CD4-positive, alpha-beta T cell (primary cell): ENCODE measurements around the gene NUDT16L1. TPM values are rescaled to one million over a fixed set of nuclear protein-coding genes. Genes with fewer than 3 reads are reported as not detected.

Experiments used
- ATAC-seq: fragments of 200-7000 bp; cut with Tn5 transposase; one replicate; pipeline ENCODE4 v1.10.0; 2022; ENCODE audit warnings: mild to moderate bottlenecking; ENCODE audit not compliant: poor library complexity
- CTCF ChIA-PET: fragments of 350-600 bp; sonication (Branson Sonifier 250); formaldehyde crosslinking; loops from one replicate; lab custom pipeline; 2021; ENCODE audit warnings: antibody characterized with exemption, inconsistent platforms; lab: Charles Lee
- POLR2A ChIA-PET: fragments of 350-600 bp; sonication (Branson Sonifier 250); formaldehyde crosslinking; loops from one replicate; lab custom pipeline; 2021; ENCODE audit warnings: antibody characterized with exemption, inconsistent platforms; lab: Charles Lee
- DNase-seq, 14 experiments: peaks; one replicate each; pipeline ENCODE4 v3.0.0-alpha.2; 2013 to 2020; ENCODE audit warnings: mixed read lengths in 2 of 14
- H3K27ac ChIP-seq, 2 donors: one replicate each; pipeline versions ENCODE4 v1.5.1 to v1.7.0; 2013; ENCODE audit warnings: low read length in 2 of 2, low read depth in 1 of 2, mild to moderate bottlenecking in 1 of 2
- H3K27me3 ChIP-seq, 2 experiments: 1 replicate in 1 of 2; 2 replicates in 1 of 2; pipeline versions ENCODE4 v1.6.1 to v1.7.0; 2013; ENCODE audit warnings: low read length in 2 of 2, control low read depth in 1 of 2, mild to moderate bottlenecking in 1 of 2, moderate library complexity in 1 of 2; ENCODE audit not compliant: insufficient read depth in 2 of 2, control insufficient read depth in 1 of 2
- H3K36me3 ChIP-seq: one replicate; pipeline ENCODE4 v1.6.1; 2013; ENCODE audit warnings: low read length, control low read depth; ENCODE audit not compliant: insufficient read depth
- H3K4me1 ChIP-seq: one replicate; pipeline ENCODE4 v1.6.1; 2013; ENCODE audit warnings: low read length, control low read depth; ENCODE audit not compliant: insufficient read depth
- H3K4me3 ChIP-seq: one replicate; pipeline ENCODE4 v1.5.1; 2013; ENCODE audit warnings: mild to moderate bottlenecking, low read length, moderate library complexity
- H3K9me3 ChIP-seq, 2 experiments: 1 replicate in 1 of 2; 2 replicates in 1 of 2; pipeline versions ENCODE4 v1.6.1 to v1.7.0; 2013; ENCODE audit warnings: low read length in 2 of 2, mild to moderate bottlenecking in 2 of 2, control low read depth in 1 of 2, moderate library complexity in 1 of 2; ENCODE audit not compliant: control insufficient read depth in 1 of 2, insufficient read depth in 1 of 2
- H3K27ac Mint-ChIP-seq: one replicate; pipeline ENCODE4 v1.8.0; 2020; ENCODE audit warnings: mixed read lengths
- H3K27me3 Mint-ChIP-seq: one replicate; pipeline ENCODE4 v1.8.0; 2021; ENCODE audit warnings: mixed read lengths
- H3K36me3 Mint-ChIP-seq: one replicate; pipeline ENCODE4 v1.8.0; 2021; ENCODE audit warnings: low read depth, mixed read lengths
- H3K4me1 Mint-ChIP-seq: one replicate; pipeline ENCODE4 v1.8.0; 2021; ENCODE audit warnings: low read depth, mixed read lengths
- H3K4me3 Mint-ChIP-seq: one replicate; pipeline ENCODE4 v1.8.0; 2020; ENCODE audit warnings: mild to moderate bottlenecking, mixed read lengths
- H3K9me3 Mint-ChIP-seq: one replicate; pipeline ENCODE4 v1.8.0; 2020; ENCODE audit warnings: mixed read lengths
- intact Hi-C, 2 experiments: fragments of 100-400 bp; cut with DNase I in 1 of 2; cut with micrococcal nuclease in 1 of 2; formaldehyde crosslinking; loops; one replicate each; pipeline versions ENCODE4 v1.15.1 to v1.9.0; 2023 to 2025; cut with DNase I, micrococcal nuclease
- total RNA-seq, 174 experiments: library from RNA in 2 of 174; stranded (reverse) in 2 of 174; gene quantifications; one replicate each; pipeline ENCODE4 v1.2.3 and lab custom pipeline; 2021 to 2026
- TF ChIP-seq, protein P1 (sequence below): fragments of 200-600 bp; IDR thresholded peaks from one replicate; pipeline ENCODE4 v1.8.0; 2022; ENCODE audit warnings: antibody characterized with exemption, mild to moderate bottlenecking

The NUDT16L1 gene
- total RNA-seq, 2 experiments from 2014 or later: 75.2 to 78.9 TPM

DNA sequence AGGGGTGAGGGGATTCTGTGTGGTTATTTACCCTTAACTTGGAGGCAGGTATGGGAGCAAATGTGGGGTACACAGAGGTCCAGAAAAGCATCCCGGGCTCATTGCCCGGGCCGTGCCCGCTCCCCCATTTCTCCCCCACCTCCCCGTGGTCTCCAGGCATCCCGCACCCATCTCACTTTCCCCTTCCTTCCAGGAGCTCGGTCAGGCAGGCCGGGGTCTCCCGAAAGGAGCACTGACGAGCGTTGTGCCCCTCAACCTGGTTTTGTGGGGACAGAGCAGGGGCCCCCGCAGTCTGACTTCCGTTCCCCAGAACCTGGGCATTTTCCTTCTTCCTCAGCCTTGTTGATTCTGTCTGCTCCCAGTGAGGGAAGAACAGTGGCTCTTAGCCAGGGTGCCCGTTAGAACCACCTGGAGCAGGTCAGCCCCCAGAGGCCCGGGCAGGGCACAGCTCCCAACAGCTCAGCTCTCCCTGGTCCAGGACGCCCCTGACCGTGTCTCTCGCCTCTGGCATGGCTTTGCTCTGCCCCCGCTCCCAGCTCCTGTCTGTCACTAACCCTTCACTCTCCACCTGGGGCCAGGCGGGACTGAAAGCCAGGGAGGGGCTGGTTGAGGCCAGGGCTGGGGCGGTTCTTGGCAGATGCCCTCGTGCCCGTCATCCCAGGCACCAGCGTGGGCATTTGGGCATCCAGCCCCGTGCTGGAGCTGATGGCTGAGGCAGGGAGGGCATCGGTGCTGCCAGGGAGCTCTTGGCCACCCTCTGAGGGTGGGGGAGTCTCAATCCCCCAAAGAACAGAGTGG, 12.5 kb upstream of the NUDT16L1 start:
- H3K27me3 ChIP-seq: no peaks in the 10 kb centered on the region
- intact Hi-C loops: no loop called here
- Mint-ChIP-seq H3K27ac (peak overlapping the region; percentile 42), H3K4me3 (peak overlapping the region; percentile 4), H3K36me3 (peaks cover 42% of the 10 kb centered on the region), H3K4me1 (peaks cover 27% of the 10 kb centered on the region), H3K9me3 (no peaks in the 10 kb centered on the region), H3K27me3 (no peaks in the 10 kb centered on the region)
- no peak for ATAC-seq
- no peaks in the 10 kb centered on the region for H3K9me3 ChIP-seq
- H3K4me1 ChIP-seq: peaks cover 45% of the 10 kb centered on the region
- H3K4me3 ChIP-seq: no peak overlapping the region
- peaks cover 47% of the 10 kb centered on the region for H3K36me3 ChIP-seq
- ChIA-PET CTCF (no interaction called here), POLR2A (interaction anchor here (1.2 to 2.7 kb wide), 3 partner anchors 12 to 175 kb away, joined by 3 to 10 read pairs (median 4); partner anchors contain the start of gene NUDT16L1)
- DNase-seq: no peak
- TF ChIP-seq, protein P1, sequence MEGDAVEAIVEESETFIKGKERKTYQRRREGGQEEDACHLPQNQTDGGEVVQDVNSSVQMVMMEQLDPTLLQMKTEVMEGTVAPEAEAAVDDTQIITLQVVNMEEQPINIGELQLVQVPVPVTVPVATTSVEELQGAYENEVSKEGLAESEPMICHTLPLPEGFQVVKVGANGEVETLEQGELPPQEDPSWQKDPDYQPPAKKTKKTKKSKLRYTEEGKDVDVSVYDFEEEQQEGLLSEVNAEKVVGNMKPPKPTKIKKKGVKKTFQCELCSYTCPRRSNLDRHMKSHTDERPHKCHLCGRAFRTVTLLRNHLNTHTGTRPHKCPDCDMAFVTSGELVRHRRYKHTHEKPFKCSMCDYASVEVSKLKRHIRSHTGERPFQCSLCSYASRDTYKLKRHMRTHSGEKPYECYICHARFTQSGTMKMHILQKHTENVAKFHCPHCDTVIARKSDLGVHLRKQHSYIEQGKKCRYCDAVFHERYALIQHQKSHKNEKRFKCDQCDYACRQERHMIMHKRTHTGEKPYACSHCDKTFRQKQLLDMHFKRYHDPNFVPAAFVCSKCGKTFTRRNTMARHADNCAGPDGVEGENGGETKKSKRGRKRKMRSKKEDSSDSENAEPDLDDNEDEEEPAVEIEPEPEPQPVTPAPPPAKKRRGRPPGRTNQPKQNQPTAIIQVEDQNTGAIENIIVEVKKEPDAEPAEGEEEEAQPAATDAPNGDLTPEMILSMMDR: no peak
- H3K27ac ChIP-seq: no peak overlapping the region

DNA sequence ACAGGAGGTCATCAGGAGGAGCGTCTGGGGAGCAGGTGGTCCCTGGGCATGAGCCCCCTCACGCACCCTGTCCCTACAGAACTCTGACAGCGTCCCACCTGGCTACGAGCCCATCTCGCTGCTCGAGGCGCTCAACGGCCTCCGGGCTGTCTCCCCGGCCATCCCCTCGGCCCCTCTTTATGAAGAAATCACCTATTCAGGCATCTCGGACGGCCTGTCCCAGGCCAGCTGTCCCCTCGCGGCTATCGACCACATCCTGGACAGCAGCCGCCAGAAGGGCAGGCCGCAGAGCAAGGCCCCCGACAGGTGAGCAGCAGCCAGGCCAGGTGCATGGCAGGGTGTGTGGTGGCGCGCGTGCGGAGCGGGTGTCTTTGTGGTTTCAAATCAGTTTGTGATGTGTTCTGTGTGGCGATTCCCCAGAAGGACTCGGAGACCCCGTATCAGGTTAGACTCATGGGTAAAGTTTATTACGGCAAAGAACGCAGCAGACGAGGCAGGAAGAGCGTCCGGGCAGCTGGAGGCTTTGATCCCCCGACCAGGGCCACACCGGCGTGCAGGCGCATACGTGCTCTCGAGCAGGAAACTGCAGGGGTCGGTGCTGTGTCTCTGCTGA, 11.8 kb upstream of the NUDT16L1 start:
- intact Hi-C loops: no loop called here
- ChIA-PET CTCF (no interaction called here), POLR2A (interaction anchor here (1.0 to 2.7 kb wide), 4 partner anchors 11 to 65 kb away, joined by 3 to 10 read pairs (median 4); partner anchors contain the start of gene NUDT16L1)
- TF ChIP-seq, protein P1: no peak
- Histone ChIP-seq H3K4me1 (peaks cover 38% of the 10 kb centered on the region), H3K36me3 (peaks cover 54% of the 10 kb centered on the region), H3K27me3 (no peaks in the 10 kb centered on the region), H3K27ac (no peak overlapping the region), H3K9me3 (no peaks in the 10 kb centered on the region), H3K4me3 (no peak overlapping the region)
- peaks cover 20% of the 10 kb centered on the region for H3K4me1 Mint-ChIP-seq
- no peak overlapping the region for H3K4me3 Mint-ChIP-seq
- H3K9me3 Mint-ChIP-seq: no peaks in the 10 kb centered on the region
- no peaks in the 10 kb centered on the region for H3K27me3 Mint-ChIP-seq
- peak in 1 of 14 experiments; percentile 32 for DNase-seq
- H3K36me3 Mint-ChIP-seq: peaks cover 41% of the 10 kb centered on the region
- no peak for ATAC-seq
- H3K27ac Mint-ChIP-seq: peak overlapping the region; percentile 65

DNA sequence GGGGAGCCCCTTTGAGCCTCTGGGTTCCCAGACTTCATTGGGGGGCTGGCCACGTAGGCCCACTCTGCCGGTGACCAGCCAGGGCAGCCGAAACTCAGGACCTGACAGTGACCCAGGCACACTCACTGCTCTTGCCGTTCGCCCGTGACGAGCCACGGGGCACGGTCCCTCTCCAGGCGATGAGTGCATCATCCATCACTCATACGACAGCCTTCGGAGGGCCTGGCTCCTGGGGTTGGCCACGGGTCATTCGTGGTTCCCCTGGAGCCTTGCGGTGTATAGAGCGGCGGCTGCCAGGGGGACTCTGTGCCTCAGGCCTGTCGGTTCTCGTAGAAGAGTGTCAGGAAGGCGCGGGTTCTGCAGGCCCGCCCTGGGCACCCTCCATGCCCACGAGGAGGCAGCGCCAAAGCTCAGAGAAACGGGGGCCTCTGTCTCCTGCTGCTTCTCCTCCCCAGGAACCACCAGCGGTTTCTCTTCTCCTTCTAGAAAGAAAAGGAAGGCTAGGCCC, 11.2 kb upstream of the NUDT16L1 start:
- no peak overlapping the region for H3K27ac ChIP-seq
- POLR2A ChIA-PET: interaction anchor here (1.0 to 1.1 kb wide), 2 partner anchors 12 to 66 kb away, joined by 3 to 5 read pairs; partner anchors contain the start of gene NUDT16L1
- H3K9me3 Mint-ChIP-seq: no peaks in the 10 kb centered on the region
- H3K4me1 ChIP-seq: peaks cover 33% of the 10 kb centered on the region
- peaks cover 14% of the 10 kb centered on the region for H3K4me1 Mint-ChIP-seq
- no peaks in the 10 kb centered on the region for H3K27me3 ChIP-seq
- TF ChIP-seq, protein P1: no peak
- H3K9me3 ChIP-seq: no peaks in the 10 kb centered on the region
- ATAC-seq (no peak), DNase-seq (peak in 2 of 14 experiments; percentile 33 to 56)
- H3K4me3 ChIP-seq: no peak overlapping the region
- intact Hi-C loops: no loop called here
- H3K27me3 Mint-ChIP-seq: no peaks in the 10 kb centered on the region
- peak overlapping the region; percentile 65 for H3K27ac Mint-ChIP-seq
- no peak overlapping the region for H3K4me3 Mint-ChIP-seq
- CTCF ChIA-PET: interaction anchor here (1.2 kb wide), 1 partner anchor 31 kb away, joined by 4 read pairs; no protein-coding TSS in a partner anchor
- peaks cover 39% of the 10 kb centered on the region for H3K36me3 Mint-ChIP-seq
- H3K36me3 ChIP-seq: peaks cover 59% of the 10 kb centered on the region
